ENCODE measurements around the gene RARA.

The RARA gene

GRCh38 chr17:40327735-40328385 is 18.9 kb downstream of the RARA start:
- DNase-seq (ENCODE audit: low spot score): no peak

DNA sequence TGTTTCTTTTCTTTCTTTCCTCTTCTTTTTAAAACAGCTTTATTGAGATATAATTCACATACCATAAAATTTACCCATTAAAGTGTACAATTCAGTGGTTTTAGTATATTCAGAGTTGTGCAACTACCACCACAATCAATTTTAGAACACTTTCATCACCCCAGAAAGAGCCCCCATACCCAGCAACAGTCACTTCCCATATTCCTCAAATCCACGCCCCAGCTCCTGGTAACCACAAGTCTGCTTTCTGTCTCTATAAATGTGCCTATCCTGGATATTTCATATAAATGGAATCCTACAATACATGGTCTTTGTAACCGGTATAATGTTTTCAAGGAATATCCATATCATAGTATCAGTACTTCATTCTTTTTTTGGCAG is 19.4 kb downstream of the RARA start:
- no peak for DNase-seq (ENCODE audit: low spot score)

DNA sequence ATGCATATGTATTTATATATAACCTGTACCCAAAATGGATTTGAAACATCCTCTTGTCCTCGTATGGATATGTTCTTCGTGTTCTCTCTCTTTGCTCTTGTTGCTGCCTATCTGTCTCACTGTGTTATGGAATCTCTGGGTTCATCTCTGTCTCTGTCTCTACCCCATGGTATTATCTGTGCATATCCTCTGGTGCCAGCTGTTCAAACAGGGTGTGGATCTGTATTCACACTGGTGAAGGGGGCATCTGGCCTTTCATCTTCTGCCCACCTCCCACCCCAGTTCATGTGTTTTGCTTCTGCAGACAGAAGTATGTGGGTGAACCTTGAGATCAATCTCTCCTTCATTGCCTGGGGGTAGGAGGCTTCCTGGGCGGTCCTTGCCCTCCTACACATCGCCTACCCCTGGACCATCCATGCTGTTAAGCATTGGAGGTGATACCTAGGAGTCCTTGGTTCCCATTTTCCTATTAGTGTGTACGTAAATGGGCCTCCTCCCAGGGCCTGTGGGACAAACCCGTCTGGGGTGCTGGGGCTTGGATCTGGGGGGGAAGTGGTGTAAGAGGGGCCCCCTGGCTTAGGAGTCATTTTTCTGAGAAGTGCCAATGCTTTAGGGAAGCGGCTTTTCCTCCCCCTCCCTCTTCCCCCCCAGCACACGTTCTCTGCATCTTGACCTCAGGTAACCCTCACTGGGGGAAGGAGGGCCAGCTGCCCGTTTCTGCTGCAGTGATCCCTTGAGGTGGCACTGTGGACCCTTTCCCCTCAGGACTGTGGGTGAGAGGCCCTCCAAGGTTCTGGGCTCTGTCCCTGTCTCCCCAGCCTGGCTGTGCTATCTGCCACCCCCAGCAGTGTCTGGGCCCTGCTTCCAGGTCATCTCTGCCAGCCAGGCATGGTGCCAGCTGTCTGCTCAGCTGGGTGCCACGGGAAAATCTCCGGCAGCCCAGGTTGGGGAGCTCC is 21.1 kb downstream of the RARA start:
- no peak for DNase-seq (ENCODE audit: low spot score)

DNA sequence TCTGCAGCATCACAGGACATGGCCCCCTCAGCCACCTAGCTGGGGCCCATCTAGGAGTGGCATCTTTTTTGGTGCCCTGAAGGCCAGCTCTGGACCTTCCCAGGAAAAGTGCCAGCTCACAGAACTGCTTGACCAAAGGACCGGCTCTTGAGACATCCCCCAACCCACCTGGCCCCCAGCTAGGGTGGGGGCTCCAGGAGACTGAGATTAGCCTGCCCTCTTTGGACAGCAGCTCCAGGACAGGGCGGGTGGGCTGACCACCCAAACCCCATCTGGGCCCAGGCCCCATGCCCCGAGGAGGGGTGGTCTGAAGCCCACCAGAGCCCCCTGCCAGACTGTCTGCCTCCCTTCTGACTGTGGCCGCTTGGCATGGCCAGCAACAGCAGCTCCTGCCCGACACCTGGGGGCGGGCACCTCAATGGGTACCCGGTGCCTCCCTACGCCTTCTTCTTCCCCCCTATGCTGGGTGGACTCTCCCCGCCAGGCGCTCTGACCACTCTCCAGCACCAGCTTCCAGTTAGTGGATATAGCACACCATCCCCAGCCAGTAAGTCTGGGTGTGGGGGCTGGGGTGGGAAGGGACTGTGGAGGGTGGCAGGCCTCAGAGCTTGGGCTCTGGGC is 22.0 kb downstream of the RARA start:
- no peak for DNase-seq (ENCODE audit: low spot score)

DNA sequence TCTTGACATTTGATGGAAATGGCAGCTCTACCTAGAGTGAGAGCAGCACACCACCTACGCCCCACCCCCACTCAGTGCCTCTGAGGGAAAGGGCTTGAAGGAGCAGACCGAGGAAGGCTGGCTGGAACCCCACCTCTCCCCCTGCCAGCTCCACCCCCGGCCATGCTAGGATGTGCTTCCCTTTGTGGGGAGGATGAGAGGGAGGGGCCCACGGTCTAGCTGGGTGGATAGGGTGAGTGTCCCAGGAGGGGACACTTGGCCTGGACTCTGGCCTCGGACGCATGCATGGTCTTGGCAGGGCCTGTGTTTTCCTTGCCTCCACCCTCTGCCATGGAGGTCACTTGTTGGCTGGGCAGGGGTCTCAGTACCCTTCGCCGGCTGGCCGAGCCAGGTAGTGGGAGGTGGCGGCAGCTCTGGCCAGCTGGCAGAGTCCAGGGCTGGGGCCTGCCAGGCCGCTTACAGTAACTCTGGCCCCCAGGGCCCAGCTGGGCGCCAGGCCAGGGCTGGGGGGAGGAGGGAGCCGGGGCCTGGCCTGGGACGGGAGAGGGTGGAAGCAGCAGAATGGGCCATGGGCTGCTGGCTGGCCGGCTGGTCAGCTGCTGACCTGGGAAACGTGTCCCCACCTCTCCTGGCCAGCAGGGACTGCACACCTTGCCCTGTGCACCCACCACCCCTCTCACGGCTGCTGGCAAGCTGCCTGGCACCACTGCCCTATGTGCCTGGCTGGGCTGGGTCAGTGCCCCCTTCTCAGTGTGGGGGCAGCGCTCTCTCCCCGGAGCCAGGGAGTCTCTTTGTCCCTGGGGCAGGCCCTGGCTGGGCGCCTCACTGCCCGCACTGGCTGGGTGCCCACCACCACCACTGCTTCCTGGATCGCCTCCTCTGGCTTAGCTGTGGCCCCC is 23.0 kb downstream of the RARA start:
- DNase-seq (ENCODE audit: low spot score): no peak

DNA sequence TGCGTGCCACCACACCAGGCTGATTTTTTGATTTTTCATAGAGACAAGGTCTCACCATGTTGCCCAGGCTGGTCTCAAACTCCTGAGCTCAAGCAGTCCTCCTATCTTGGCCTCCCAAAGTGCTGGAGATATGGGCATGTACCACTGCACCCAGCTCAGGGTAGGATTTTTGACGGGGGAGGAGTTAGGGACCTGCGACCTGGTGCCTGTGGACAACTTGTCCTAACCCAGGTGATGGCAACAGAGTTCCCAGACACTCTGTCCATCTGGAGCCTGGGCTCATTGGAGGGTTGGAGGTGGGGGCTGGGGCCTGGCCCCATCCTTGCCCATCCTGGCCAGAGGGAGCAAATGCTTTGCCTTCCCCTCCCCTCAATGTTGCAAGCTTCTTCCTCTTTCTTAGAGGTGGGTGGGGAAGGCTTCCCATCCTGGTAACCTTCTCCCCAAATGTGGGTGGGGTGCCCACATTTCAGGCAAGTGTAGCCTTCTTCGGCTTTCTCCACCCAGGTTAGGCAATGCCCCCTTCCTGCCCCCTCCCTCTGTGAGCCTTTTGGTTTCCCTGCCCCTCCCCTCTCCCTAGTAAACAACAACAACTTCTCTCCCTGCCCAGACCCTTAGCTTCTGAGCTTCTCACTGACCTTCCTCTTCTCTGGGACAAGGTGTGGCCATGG is 24.9 kb downstream of the RARA start:
- no peak for DNase-seq (ENCODE audit: low spot score)

DNA sequence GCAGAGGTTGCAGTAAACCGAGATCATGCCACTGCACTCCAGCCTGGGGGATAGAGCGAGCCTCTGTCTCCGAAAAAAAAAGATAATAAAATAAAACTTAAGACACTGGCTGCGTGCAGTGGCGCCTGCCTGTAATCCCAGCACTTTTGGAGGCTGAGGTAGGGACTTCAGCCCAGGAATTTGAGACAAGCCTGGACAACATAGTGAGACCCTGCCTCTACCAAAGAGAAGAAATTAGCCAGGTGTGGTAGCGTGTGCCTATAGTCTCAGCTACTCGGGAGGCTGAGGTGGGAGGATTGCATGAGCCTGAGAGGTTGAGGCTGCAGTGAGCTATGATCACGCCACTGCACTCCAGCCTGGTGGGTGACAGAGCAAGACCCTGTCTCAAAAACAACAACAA is 26.6 kb downstream of the RARA start:
- no peak for DNase-seq (ENCODE audit: low spot score)

- DNase-seq (ENCODE audit: low spot score): no peak
These were observed 28.4 kb downstream of the RARA start for GRCh38 chr17:40337351-40337750.

GRCh38 chr17:40338058-40338457 is 29.1 kb downstream of the RARA start:
- no peak for DNase-seq (ENCODE audit: low spot score)

- no peak for DNase-seq (ENCODE audit: low spot score)
These were observed 30.1 kb downstream of the RARA start for GRCh38 chr17:40338941-40339649.

DNA sequence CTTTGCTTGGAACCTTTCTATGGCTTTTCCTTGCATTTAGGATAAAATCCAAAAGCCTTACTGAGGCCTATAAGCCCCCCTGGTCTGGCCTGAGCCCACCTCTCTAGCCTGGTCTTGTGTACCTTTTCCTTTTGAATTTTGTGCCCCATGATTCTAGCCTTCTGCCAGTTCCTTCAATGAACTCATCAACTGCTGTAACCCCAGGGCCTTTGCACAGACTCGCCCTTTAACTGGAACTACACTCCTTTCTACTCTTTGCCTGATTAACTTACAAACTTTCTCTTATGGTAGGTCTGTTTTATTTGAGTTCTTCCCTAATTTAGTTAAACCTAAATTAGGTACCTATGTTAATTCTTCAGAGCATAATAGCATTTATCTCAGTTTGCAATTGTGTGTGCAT is 31.3 kb downstream of the RARA start:
- no peak for DNase-seq (ENCODE audit: low spot score)

DNA sequence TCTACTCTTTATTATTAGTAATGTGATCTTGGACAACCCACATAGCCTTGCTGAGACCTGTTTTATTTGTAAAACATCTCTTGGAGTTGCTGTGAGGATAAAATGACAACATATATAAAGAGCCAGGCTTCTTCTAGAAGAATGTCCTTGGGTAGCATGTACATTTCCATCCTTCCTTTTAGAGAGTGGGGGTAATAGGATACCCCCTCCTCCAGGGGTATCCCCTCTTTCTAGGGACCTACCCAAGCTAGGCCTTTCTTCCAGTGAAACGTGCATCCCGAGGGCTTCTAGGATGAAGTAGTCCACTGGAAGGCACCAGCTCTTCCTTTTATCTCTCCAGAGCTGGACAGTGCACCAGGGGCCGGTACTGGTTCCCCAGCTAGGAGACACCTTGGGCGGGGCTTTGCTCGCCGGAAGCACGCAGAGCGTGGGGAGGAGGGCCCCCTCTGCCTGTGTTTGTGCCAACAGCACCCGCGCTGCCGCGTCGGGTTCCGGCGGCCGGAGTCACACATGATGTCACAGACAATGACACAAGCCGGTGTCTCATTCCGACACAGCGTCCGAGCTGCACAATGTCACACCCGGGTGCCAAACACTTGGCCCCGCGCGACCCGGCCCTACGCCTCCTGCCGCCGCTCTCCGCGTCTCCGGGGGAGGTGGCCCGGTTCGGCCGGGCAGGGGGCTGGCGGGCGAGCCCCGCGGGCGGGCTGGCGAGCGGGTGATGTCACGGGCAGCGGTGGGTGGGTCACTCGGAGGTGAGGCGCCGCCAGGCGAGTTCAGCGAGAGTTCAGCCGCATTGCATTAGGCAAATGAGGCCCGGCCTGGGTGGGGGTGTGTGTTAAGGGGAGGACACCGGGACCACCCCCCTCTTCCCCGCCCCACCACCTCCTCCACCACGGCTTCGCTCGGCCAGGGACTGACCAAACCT is 32.2 kb downstream of the RARA start:
- DNase-seq (ENCODE audit: low spot score): peak; percentile 84

GRCh38 chr17:40341808-40342503 is 33.0 kb downstream of the RARA start:
- DNase-seq (ENCODE audit: low spot score): peak; percentile 91

- no peak for DNase-seq (ENCODE audit: low spot score)
These were observed 33.7 kb downstream of the RARA start for GRCh38 chr17:40342504-40343218.

GRCh38 chr17:40343219-40344119 is 34.5 kb downstream of the RARA start:
- DNase-seq (ENCODE audit: low spot score): peak; percentile 63

DNA sequence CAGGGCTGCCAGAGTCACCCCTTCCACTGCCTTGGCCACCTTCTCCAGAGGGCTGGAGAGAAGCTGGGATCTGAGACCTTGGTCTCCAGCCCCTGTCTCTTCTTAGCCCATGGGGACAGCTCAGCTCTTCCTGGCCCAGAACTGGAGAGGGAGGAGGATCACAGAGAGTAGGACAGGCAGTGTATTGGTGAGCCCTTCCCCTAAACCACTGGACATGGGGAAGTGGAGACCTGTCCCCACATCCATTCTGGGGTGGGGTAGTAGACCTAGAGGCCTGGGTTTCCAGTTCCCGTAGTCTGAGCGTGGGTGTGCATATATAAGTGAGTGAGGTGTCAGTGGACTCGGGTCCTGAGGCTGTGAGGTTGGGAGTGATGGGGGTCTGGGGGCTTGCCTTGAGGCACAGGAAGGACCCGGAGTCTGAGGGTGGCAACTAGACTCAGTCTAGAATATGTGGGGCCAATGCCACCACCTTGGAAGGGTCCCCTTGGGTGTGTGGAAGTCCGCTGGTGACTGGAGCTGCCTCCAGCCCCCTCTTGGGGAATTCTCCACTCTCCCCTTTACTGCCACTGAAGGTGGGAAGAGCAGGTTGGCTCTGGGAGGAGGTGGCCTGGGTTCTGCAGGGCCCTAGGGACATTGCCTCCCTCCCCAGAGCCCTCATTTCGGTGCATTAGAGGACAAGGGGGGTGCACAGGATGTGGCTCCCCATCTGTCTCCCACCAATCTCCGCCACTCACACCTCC is 35.6 kb downstream of the RARA start:
- no peak for DNase-seq (ENCODE audit: low spot score)

Measured in ecto neural progenitor cell (in vitro differentiated cells).